Measurements from ENCODE around the gene ANKHD1.
"Not testable (repeated sequence)": the region's sequence is repeated elsewhere in the genome, so short reads cannot be mapped to it uniquely, and the experiment has no call there.

The ANKHD1 gene

GRCh38 chr5:140469259-140469658, 67.6 kb downstream of the ANKHD1 start:
- H3K9me3 ChIP-seq (ENCODE audit: control insufficient read depth, low read length): no peaks in the 10 kb centered on the region
- no peaks in the 10 kb centered on the region for H3K4me1 ChIP-seq (ENCODE audit: control insufficient read depth, insufficient read depth, low read length, poor library complexity, severe bottlenecking)
- peaks cover 28% of the 10 kb centered on the region for H3K36me3 ChIP-seq (ENCODE audit: control insufficient read depth, insufficient read depth, low read length)
- no peak overlapping the region for H3K27ac ChIP-seq (ENCODE audit: insufficient read depth, low read length, poor library complexity, severe bottlenecking)
- DNase-seq: no peak
- H3K4me3 ChIP-seq (ENCODE audit: insufficient read depth, low read depth, low read length, poor library complexity, severe bottlenecking): no peak overlapping the region
- H3K27me3 ChIP-seq (replicated peaks; ENCODE audit: control insufficient read depth, insufficient read depth, low read length, poor library complexity, severe bottlenecking): no peaks in the 10 kb centered on the region

- H3K36me3 ChIP-seq (ENCODE audit: control insufficient read depth, insufficient read depth, low read length): peaks cover 8% of the 10 kb centered on the region
- no peaks in the 10 kb centered on the region for H3K9me3 ChIP-seq (ENCODE audit: control insufficient read depth, low read length)
- no peak for DNase-seq
- H3K27me3 ChIP-seq (replicated peaks; ENCODE audit: control insufficient read depth, insufficient read depth, low read length, poor library complexity, severe bottlenecking): no peaks in the 10 kb centered on the region
- no peak overlapping the region for H3K4me3 ChIP-seq (ENCODE audit: insufficient read depth, low read depth, low read length, poor library complexity, severe bottlenecking)
- H3K4me1 ChIP-seq (ENCODE audit: control insufficient read depth, insufficient read depth, low read length, poor library complexity, severe bottlenecking): no peaks in the 10 kb centered on the region
- no peak overlapping the region for H3K27ac ChIP-seq (ENCODE audit: insufficient read depth, low read length, poor library complexity, severe bottlenecking)
These were observed 78.8 kb downstream of the ANKHD1 start for GRCh38 chr5:140480310-140481014.

DNA sequence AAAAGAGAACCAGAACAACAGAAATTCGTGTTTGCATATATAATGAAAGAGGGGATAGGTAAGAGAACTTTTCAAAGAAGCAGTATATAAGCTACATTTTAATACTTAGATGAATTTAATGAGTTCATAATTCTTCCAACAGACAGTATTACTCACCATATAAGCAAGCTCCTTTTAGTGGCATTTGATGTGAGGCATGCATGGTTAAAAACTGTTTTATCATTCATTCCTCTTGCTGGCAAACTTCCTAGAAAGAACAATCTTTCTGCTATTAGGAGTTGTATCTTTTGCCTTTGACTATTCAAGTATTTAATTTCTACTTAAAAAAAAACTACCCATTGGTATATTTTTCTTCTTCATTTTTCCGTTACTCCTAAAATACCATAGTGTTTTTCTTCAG, 80.1 kb downstream of the ANKHD1 start:
- H3K9me3 ChIP-seq (ENCODE audit: control insufficient read depth, low read length): no peaks in the 10 kb centered on the region
- DNase-seq: no peak
- no peak overlapping the region for H3K27ac ChIP-seq (ENCODE audit: insufficient read depth, low read length, poor library complexity, severe bottlenecking)
- H3K4me3 ChIP-seq (ENCODE audit: insufficient read depth, low read depth, low read length, poor library complexity, severe bottlenecking): no peak overlapping the region
- H3K4me1 ChIP-seq (ENCODE audit: control insufficient read depth, insufficient read depth, low read length, poor library complexity, severe bottlenecking): no peaks in the 10 kb centered on the region
- H3K27me3 ChIP-seq (replicated peaks; ENCODE audit: control insufficient read depth, insufficient read depth, low read length, poor library complexity, severe bottlenecking): no peaks in the 10 kb centered on the region
- H3K36me3 ChIP-seq (ENCODE audit: control insufficient read depth, insufficient read depth, low read length): peaks cover 16% of the 10 kb centered on the region

- H3K27ac ChIP-seq (ENCODE audit: insufficient read depth, low read length, poor library complexity, severe bottlenecking): no peak overlapping the region
- no peaks in the 10 kb centered on the region for H3K9me3 ChIP-seq (ENCODE audit: control insufficient read depth, low read length)
- no peaks in the 10 kb centered on the region for H3K27me3 ChIP-seq (replicated peaks; ENCODE audit: control insufficient read depth, insufficient read depth, low read length, poor library complexity, severe bottlenecking)
- no peak overlapping the region for H3K4me3 ChIP-seq (ENCODE audit: insufficient read depth, low read depth, low read length, poor library complexity, severe bottlenecking)
- H3K36me3 ChIP-seq (ENCODE audit: control insufficient read depth, insufficient read depth, low read length): peaks cover 23% of the 10 kb centered on the region
- DNase-seq: no peak
- H3K4me1 ChIP-seq (ENCODE audit: control insufficient read depth, insufficient read depth, low read length, poor library complexity, severe bottlenecking): no peaks in the 10 kb centered on the region
These were observed 81.4 kb downstream of the ANKHD1 start for GRCh38 chr5:140483055-140483454.

DNA sequence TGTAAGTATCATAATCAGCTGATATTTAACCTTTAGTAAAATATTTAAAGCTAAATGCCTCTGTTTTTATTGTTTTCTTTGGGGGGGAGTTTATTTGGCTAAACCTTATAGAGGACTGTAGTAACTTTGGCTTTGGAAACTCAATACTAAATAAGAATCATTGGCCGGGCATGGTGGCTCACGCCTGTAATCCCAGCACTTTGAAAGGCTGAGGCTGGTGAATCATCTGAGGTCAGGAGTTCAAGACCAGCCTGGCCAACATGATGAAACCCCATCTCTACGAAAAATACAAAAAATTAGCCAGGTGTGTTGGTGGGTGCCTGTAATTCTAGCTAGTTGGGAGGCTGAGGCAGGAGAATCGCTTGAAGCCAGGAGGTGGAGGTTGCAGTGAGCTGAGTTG, 86.5 kb downstream of the ANKHD1 start:
- H3K27me3 ChIP-seq (replicated peaks; ENCODE audit: control insufficient read depth, insufficient read depth, low read length, poor library complexity, severe bottlenecking); H3K9me3 ChIP-seq (ENCODE audit: control insufficient read depth, low read length); DNase-seq; H3K27ac ChIP-seq (ENCODE audit: insufficient read depth, low read length, poor library complexity, severe bottlenecking); H3K4me1 ChIP-seq (ENCODE audit: control insufficient read depth, insufficient read depth, low read length, poor library complexity, severe bottlenecking); H3K4me3 ChIP-seq (ENCODE audit: insufficient read depth, low read depth, low read length, poor library complexity, severe bottlenecking): not testable (repeated sequence)
- peaks cover 29% of the 10 kb centered on the region for H3K36me3 ChIP-seq (ENCODE audit: control insufficient read depth, insufficient read depth, low read length)

GRCh38 chr5:140488914-140489313, 87.3 kb downstream of the ANKHD1 start:
- DNase-seq: no peak
- H3K27ac ChIP-seq (ENCODE audit: insufficient read depth, low read length, poor library complexity, severe bottlenecking): no peak overlapping the region
- peaks cover 29% of the 10 kb centered on the region for H3K36me3 ChIP-seq (ENCODE audit: control insufficient read depth, insufficient read depth, low read length)
- no peaks in the 10 kb centered on the region for H3K4me1 ChIP-seq (ENCODE audit: control insufficient read depth, insufficient read depth, low read length, poor library complexity, severe bottlenecking)
- H3K27me3 ChIP-seq (replicated peaks; ENCODE audit: control insufficient read depth, insufficient read depth, low read length, poor library complexity, severe bottlenecking): no peaks in the 10 kb centered on the region
- H3K4me3 ChIP-seq (ENCODE audit: insufficient read depth, low read depth, low read length, poor library complexity, severe bottlenecking): no peak overlapping the region
- H3K9me3 ChIP-seq (ENCODE audit: control insufficient read depth, low read length): no peaks in the 10 kb centered on the region

- Histone ChIP-seq H3K4me3 (ENCODE audit: insufficient read depth, low read depth, low read length, poor library complexity, severe bottlenecking) (no peak overlapping the region), H3K27ac (ENCODE audit: insufficient read depth, low read length, poor library complexity, severe bottlenecking) (no peak overlapping the region), H3K27me3 (replicated peaks; ENCODE audit: control insufficient read depth, insufficient read depth, low read length, poor library complexity, severe bottlenecking) (no peaks in the 10 kb centered on the region), H3K36me3 (ENCODE audit: control insufficient read depth, insufficient read depth, low read length) (peaks cover 10% of the 10 kb centered on the region), H3K9me3 (ENCODE audit: control insufficient read depth, low read length) (no peaks in the 10 kb centered on the region), H3K4me1 (ENCODE audit: control insufficient read depth, insufficient read depth, low read length, poor library complexity, severe bottlenecking) (no peaks in the 10 kb centered on the region)
- DNase-seq: no peak
These were observed 96.3 kb downstream of the ANKHD1 start for GRCh38 chr5:140497897-140498296.

DNA sequence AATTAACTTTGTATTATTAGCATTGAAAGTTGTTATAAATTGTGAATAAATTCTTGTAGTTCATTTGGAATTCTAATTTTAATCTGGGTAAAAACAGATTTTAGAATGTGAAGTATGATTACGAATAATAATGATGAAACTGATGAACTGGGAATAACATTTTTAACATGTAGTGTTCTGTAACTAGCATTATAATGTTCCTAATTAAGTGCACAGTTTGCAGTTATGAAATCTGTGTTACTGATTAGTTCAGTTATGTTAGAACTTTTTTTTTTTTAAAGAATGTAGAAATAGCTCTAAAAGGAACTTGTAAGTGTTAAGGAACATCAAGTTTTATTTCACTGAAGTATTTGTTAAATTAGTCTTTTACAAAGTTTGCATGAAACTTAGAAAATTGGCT, 97.0 kb downstream of the ANKHD1 start:
- no peak for DNase-seq
- Histone ChIP-seq H3K36me3 (ENCODE audit: control insufficient read depth, insufficient read depth, low read length) (peaks cover 10% of the 10 kb centered on the region), H3K27me3 (replicated peaks; ENCODE audit: control insufficient read depth, insufficient read depth, low read length, poor library complexity, severe bottlenecking) (no peaks in the 10 kb centered on the region), H3K27ac (ENCODE audit: insufficient read depth, low read length, poor library complexity, severe bottlenecking) (no peak overlapping the region), H3K4me3 (ENCODE audit: insufficient read depth, low read depth, low read length, poor library complexity, severe bottlenecking) (no peak overlapping the region), H3K4me1 (ENCODE audit: control insufficient read depth, insufficient read depth, low read length, poor library complexity, severe bottlenecking) (no peaks in the 10 kb centered on the region), H3K9me3 (ENCODE audit: control insufficient read depth, low read length) (no peaks in the 10 kb centered on the region)

GRCh38 chr5:140502834-140503233, 101.2 kb downstream of the ANKHD1 start:
- no peak for DNase-seq
- H3K4me1 ChIP-seq (ENCODE audit: control insufficient read depth, insufficient read depth, low read length, poor library complexity, severe bottlenecking): no peaks in the 10 kb centered on the region
- no peak overlapping the region for H3K27ac ChIP-seq (ENCODE audit: insufficient read depth, low read length, poor library complexity, severe bottlenecking)
- H3K27me3 ChIP-seq (replicated peaks; ENCODE audit: control insufficient read depth, insufficient read depth, low read length, poor library complexity, severe bottlenecking): no peaks in the 10 kb centered on the region
- peaks cover 29% of the 10 kb centered on the region for H3K36me3 ChIP-seq (ENCODE audit: control insufficient read depth, insufficient read depth, low read length)
- H3K4me3 ChIP-seq (ENCODE audit: insufficient read depth, low read depth, low read length, poor library complexity, severe bottlenecking): no peak overlapping the region
- H3K9me3 ChIP-seq (ENCODE audit: control insufficient read depth, low read length): no peaks in the 10 kb centered on the region

- H3K9me3 ChIP-seq (ENCODE audit: control insufficient read depth, low read length): no peaks in the 10 kb centered on the region
- H3K27ac ChIP-seq (ENCODE audit: insufficient read depth, low read length, poor library complexity, severe bottlenecking): no peak overlapping the region
- H3K27me3 ChIP-seq (replicated peaks; ENCODE audit: control insufficient read depth, insufficient read depth, low read length, poor library complexity, severe bottlenecking): no peaks in the 10 kb centered on the region
- no peaks in the 10 kb centered on the region for H3K4me1 ChIP-seq (ENCODE audit: control insufficient read depth, insufficient read depth, low read length, poor library complexity, severe bottlenecking)
- H3K4me3 ChIP-seq (ENCODE audit: insufficient read depth, low read depth, low read length, poor library complexity, severe bottlenecking): no peak overlapping the region
- peaks cover 79% of the 10 kb centered on the region for H3K36me3 ChIP-seq (ENCODE audit: control insufficient read depth, insufficient read depth, low read length)
- DNase-seq: no peak
These were observed 108.3 kb downstream of the ANKHD1 start for GRCh38 chr5:140509898-140510297.
